Astrocyte (in vitro differentiated cells and primary cell): ENCODE data around the gene GPATCH11.

Source experiments
- EZH2 ChIP-seq: IDR thresholded peaks from 2 replicates; pipeline ENCODE4 v1.6.1; 2012; ENCODE audit warnings: mild to moderate bottlenecking, low read length, inconsistent platforms; ENCODE audit not compliant: insufficient read depth
- TF ChIP-seq, protein P1 (sequence below): IDR thresholded peaks from 2 replicates; pipeline ENCODE4 v1.5.1; 2011; ENCODE audit warnings: low read depth, mild to moderate bottlenecking, inconsistent platforms, low read length, moderate library complexity; ENCODE audit not compliant: insufficient read depth

DNA sequence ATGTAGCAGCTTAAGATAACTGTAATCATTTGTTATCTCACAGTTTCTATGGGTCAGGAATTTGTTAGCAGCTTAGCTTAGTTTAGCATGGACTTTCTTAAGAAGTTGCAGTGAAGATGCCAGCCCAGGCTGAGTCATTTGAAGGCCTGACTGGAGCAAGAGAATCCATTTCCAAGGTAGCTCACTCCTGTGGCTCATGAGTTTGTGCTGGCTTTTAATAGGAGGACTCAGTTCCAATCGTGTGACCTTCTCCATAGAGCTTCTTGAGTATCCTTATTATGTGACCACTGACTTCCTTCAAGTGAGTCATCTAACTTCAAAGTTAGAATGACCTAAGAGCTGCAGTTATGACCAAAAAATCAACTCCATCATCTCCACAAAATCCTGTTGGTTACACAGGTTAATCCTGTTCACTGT, 1.4 kb downstream of the GPATCH11 start:
- TF ChIP-seq, protein P1, sequence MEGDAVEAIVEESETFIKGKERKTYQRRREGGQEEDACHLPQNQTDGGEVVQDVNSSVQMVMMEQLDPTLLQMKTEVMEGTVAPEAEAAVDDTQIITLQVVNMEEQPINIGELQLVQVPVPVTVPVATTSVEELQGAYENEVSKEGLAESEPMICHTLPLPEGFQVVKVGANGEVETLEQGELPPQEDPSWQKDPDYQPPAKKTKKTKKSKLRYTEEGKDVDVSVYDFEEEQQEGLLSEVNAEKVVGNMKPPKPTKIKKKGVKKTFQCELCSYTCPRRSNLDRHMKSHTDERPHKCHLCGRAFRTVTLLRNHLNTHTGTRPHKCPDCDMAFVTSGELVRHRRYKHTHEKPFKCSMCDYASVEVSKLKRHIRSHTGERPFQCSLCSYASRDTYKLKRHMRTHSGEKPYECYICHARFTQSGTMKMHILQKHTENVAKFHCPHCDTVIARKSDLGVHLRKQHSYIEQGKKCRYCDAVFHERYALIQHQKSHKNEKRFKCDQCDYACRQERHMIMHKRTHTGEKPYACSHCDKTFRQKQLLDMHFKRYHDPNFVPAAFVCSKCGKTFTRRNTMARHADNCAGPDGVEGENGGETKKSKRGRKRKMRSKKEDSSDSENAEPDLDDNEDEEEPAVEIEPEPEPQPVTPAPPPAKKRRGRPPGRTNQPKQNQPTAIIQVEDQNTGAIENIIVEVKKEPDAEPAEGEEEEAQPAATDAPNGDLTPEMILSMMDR: no peak
- TF ChIP-seq EZH2: no peak
